Suprapubic skin (tissue), 3 donors: ENCODE measurements around the gene CYP4B1.

Experiments used
- POLR2A ChIP-seq, 2 donors: fragments of 450-650 bp; IDR thresholded peaks; one replicate each; pipeline ENCODE4 v1.6.1; 2017; ENCODE audit warnings: antibody characterized with exemption in 2 of 2, mild to moderate bottlenecking in 2 of 2, moderate library complexity in 2 of 2
- TF ChIP-seq, protein P1 (sequence below), 2 donors: fragments of 200-600 bp in 1 of 2; fragments of 450-650 bp in 1 of 2; sonication (generic) in 1 of 2; IDR thresholded peaks; one replicate each; pipeline ENCODE4 v1.5.1; 2016 to 2019; ENCODE audit warnings: antibody characterized with exemption in 2 of 2, mild to moderate bottlenecking in 1 of 2, moderate library complexity in 1 of 2

DNA sequence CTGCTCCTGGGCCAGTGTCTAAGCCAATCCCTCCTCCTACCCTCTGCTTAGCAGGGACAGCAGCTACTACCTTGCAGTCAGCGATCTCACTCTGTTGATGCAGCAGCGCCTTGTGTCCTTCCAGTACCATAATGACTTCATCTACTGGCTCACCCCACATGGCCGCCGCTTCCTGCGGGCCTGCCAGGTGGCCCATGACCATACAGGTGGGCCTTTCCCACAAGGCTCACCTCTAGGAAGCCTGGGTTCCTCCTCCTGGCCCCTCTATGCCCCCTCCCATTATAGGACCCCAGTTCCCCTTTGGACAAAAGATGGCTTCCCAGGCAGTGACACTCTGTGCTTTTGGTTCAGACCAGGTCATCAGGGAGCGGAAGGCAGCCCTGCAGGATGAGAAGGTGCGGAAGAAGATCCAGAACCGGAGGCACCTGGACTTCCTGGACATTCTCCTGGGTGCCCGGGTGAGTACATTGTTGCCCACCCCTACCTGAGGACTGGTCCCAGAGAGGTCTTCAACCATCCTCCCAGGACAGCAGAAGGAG, 15.1 kb downstream of the CYP4B1 start:
- TF ChIP-seq, protein P1, sequence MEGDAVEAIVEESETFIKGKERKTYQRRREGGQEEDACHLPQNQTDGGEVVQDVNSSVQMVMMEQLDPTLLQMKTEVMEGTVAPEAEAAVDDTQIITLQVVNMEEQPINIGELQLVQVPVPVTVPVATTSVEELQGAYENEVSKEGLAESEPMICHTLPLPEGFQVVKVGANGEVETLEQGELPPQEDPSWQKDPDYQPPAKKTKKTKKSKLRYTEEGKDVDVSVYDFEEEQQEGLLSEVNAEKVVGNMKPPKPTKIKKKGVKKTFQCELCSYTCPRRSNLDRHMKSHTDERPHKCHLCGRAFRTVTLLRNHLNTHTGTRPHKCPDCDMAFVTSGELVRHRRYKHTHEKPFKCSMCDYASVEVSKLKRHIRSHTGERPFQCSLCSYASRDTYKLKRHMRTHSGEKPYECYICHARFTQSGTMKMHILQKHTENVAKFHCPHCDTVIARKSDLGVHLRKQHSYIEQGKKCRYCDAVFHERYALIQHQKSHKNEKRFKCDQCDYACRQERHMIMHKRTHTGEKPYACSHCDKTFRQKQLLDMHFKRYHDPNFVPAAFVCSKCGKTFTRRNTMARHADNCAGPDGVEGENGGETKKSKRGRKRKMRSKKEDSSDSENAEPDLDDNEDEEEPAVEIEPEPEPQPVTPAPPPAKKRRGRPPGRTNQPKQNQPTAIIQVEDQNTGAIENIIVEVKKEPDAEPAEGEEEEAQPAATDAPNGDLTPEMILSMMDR (IDR thresholded peaks at IDR 0.05) = no peak
- TF ChIP-seq POLR2A (IDR thresholded peaks at IDR 0.05) = no peak
